Thymus (tissue), 11 donors: ENCODE results near the gene SLC1A4. TPM values are rescaled to one million over a fixed set of nuclear protein-coding genes. Genes with fewer than 3 reads are reported as not detected.

ENCODE experiments used
- DNase-seq, 9 donors: peaks; one replicate each; pipeline ENCODE4 v3.0.0-alpha.2; 2013; ENCODE audit warnings: low spot score in 9 of 9, low read depth in 6 of 9, missing footprints in 1 of 9
- H3K27ac ChIP-seq, 2 donors: one replicate each; pipeline ENCODE4 v1.5.1; 2013; ENCODE audit warnings: control low read depth in 1 of 2, low read depth in 1 of 2, low read length in 1 of 2, mild to moderate bottlenecking in 1 of 2, moderate library complexity in 1 of 2
- H3K27me3 ChIP-seq, 2 donors: one replicate each; pipeline ENCODE4 v1.5.1; 2013; ENCODE audit warnings: low read length in 1 of 2; ENCODE audit not compliant: control insufficient read depth in 2 of 2, insufficient read depth in 1 of 2
- H3K36me3 ChIP-seq, 2 donors: one replicate each; pipeline ENCODE4 v1.5.1; 2013; ENCODE audit warnings: low read length in 1 of 2, mild to moderate bottlenecking in 1 of 2, moderate library complexity in 1 of 2; ENCODE audit not compliant: control insufficient read depth in 2 of 2, insufficient read depth in 2 of 2
- H3K4me1 ChIP-seq, 2 donors: one replicate each; pipeline ENCODE4 v1.5.1; 2013; ENCODE audit warnings: low read length in 2 of 2; ENCODE audit not compliant: control insufficient read depth in 2 of 2, insufficient read depth in 2 of 2
- H3K4me3 ChIP-seq, 2 donors: one replicate each; pipeline ENCODE4 v1.5.1; 2013; ENCODE audit warnings: low read length in 2 of 2, control low read depth in 1 of 2, mild to moderate bottlenecking in 1 of 2
- H3K9me3 ChIP-seq, 2 donors: one replicate each; pipeline ENCODE4 v1.5.1; 2013; ENCODE audit warnings: low read length in 1 of 2, mild to moderate bottlenecking in 1 of 2; ENCODE audit not compliant: control insufficient read depth in 2 of 2, insufficient read depth in 1 of 2
- WGBS: extraction: QIAGEN DNeasy Blood & Tissue Kit; methylation state at CpG from one replicate; pipeline ENCODE4 v1.1.7; 2013; 5-methylcytosine and 5-hydroxymethylcytosine counted together
- polyA plus RNA-seq: library from polyadenylated mRNA; stranded (reverse); fragments of 200-250 nt; gene quantifications from one replicate; pipeline ENCODE4 v1.2.3, GENCODE V29; 2013
- total RNA-seq: library from RNA; stranded (reverse); fragments of 120-200 nt; gene quantifications from one replicate; pipeline ENCODE4 v1.2.4, GENCODE V29; 2013
- donor health status: healthy.

The SLC1A4 gene
- total and polyA plus RNA-seq, 2 donors: 4.9 to 12.5 TPM

GRCh38 chr2:64946769-64947247, 42.4 kb upstream of the SLC1A4 start:
- H3K4me3 ChIP-seq: peak overlapping the region in 1 of 2 donors; percentile 3
- H3K4me1 ChIP-seq: peaks cover 36 to 55% of the 10 kb centered on the region in 2 donors
- DNase-seq: no peak
- H3K27me3 ChIP-seq: no peaks in the 10 kb centered on the region
- H3K27ac ChIP-seq: peak overlapping the region; percentile 50 to 92
- no peaks in the 10 kb centered on the region for H3K36me3 ChIP-seq
- H3K9me3 ChIP-seq: peaks cover 0 to 4% of the 10 kb centered on the region in 2 donors

DNA sequence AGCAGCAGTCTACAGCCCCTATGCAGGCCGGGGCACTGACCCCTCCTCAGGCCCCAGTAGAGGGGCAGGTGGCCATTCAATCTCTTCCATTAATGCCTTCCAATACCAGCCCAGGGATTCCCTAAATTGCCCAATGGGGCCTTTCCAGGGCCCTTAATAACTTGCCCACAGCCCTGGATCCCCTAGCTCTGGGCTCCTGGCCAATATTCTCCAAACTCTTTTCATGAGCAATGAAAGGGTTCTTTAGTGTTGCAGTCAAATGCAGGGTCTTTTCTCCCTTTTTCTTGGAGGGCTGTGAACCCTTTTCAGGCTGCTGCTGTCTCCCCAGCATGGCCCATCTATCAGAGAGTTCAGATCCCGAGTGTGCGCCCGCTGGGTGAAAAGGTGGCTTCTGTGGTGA, 41.3 kb upstream of the SLC1A4 start:
- H3K36me3 ChIP-seq: no peaks in the 10 kb centered on the region
- peak overlapping the region in 1 of 2 donors; percentile 2 for H3K27ac ChIP-seq
- no peak for DNase-seq
- peaks cover 0 to 4% of the 10 kb centered on the region in 2 donors for H3K9me3 ChIP-seq
- H3K4me3 ChIP-seq: no peak overlapping the region
- WGBS: 89% methylated on average over 4 of the region's 4 CpGs
- peaks cover 36 to 49% of the 10 kb centered on the region in 2 donors for H3K4me1 ChIP-seq
- no peaks in the 10 kb centered on the region for H3K27me3 ChIP-seq

GRCh38 chr2:64950226-64951160, 38.7 kb upstream of the SLC1A4 start:
- Histone ChIP-seq H3K27me3 (no peaks in the 10 kb centered on the region), H3K27ac (no peak overlapping the region), H3K36me3 (no peaks in the 10 kb centered on the region), H3K4me3 (no peak overlapping the region), H3K9me3 (peaks cover 0 to 5% of the 10 kb centered on the region in 2 donors), H3K4me1 (peaks cover 24 to 28% of the 10 kb centered on the region in 2 donors)
- WGBS: 91% methylated on average over 14 of the region's 14 CpGs
- no peak for DNase-seq

GRCh38 chr2:64951306-64951953, 37.8 kb upstream of the SLC1A4 start:
- H3K27ac ChIP-seq: no peak overlapping the region
- DNase-seq: no peak
- WGBS: 94% methylated on average over 5 of the region's 5 CpGs
- H3K4me3 ChIP-seq: no peak overlapping the region
- H3K9me3 ChIP-seq: peaks cover 0 to 7% of the 10 kb centered on the region in 2 donors
- peaks cover 15 to 19% of the 10 kb centered on the region in 2 donors for H3K4me1 ChIP-seq
- no peaks in the 10 kb centered on the region for H3K27me3 ChIP-seq
- H3K36me3 ChIP-seq: no peaks in the 10 kb centered on the region

DNA sequence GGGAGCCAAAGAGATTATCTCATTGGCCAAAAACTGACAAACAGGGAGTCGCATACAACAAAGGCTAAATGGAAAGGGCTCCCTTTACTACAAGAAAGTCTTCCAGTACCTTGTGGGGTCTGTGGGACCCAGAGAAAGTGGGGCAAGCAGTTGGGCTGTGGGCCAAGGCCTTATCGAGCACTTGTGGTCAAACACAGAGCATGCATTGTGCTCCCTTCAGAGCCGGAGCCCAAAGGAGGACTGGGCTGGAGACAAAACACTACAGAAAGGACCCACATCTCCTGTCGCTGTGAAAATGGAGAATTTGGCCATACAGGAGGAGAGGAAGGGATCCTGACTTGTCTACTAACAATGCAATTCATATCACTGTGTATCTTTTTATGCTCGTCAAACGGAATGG, 37.1 kb upstream of the SLC1A4 start:
- Histone ChIP-seq H3K27me3 (no peaks in the 10 kb centered on the region), H3K9me3 (peaks cover 0 to 7% of the 10 kb centered on the region in 2 donors), H3K4me1 (peaks cover 10 to 12% of the 10 kb centered on the region in 2 donors), H3K36me3 (no peaks in the 10 kb centered on the region), H3K4me3 (no peak overlapping the region), H3K27ac (no peak overlapping the region)
- 97% methylated on average over 6 of the region's 6 CpGs for WGBS
- no peak for DNase-seq

DNA sequence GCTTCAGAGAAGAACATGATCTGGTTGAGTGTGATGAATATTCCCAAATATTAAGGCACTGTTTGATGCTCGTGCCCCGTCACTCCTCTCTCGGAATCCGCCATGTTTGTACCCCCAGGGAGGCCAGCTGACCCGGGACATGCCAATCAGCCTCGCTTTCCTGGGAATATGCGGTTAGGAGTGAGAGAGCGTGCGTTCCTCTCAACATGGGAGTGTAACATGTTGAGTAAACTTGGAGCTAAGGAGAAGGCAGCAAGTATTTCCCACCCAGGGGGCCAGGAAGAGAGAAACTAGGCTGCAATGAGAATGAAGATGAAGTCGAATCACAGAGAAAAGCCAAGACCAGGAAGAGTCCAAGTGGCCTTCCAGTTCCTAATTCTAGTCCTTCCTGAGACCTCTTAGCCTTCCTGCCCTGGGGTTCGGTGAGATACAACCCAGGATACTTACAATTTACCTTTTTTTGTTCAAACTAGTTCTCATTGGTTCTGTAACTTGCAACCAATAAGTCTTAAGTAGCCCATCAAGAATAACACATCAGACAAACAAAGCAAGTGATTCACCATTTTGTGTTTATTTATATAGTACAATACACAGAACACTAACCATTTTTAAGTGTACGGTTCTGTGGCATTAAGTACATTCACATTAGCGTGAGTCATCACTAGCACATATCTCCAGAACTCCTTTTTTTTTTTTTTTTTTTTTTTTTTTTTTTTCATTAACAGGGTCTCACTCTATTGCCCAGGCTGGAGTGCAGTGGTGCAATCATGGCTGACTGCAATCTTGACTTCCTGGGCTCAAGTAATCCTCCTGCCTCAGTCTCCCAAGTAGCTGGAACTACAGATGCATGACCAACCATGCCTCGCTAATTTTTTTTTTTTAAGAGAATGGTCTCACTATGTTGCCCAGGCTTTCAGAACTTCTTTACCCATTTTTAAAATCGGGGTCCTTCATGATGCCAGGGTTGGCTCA, 36.4 kb upstream of the SLC1A4 start:
- peaks cover 4 to 5% of the 10 kb centered on the region in 2 donors for H3K4me1 ChIP-seq
- 98% methylated on average over 15 of the region's 15 CpGs for WGBS
- H3K27ac ChIP-seq: no peak overlapping the region
- no peaks in the 10 kb centered on the region for H3K27me3 ChIP-seq
- peaks cover 0 to 4% of the 10 kb centered on the region in 2 donors for H3K9me3 ChIP-seq
- DNase-seq: no peak
- no peak overlapping the region for H3K4me3 ChIP-seq
- no peaks in the 10 kb centered on the region for H3K36me3 ChIP-seq

DNA sequence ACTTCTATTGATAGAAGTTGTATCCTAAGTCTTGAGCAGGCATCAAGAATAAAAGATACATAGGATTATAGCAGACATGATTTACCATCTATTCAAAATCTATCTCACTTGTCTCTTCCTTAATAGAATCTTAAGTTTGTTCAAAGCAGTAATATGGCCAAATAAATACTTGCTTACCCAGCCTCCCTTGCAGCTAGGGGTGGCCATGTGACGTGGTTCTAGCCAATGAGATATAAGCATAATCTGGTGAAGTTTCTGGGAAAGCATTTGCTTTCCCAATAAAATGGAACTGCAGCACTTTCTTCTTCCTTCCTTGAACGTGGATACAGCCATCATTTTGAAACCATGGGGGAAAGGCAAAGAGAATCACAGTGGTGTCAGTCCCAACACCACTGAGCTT, 33.7 kb upstream of the SLC1A4 start:
- 94% methylated on average over 2 of the region's 2 CpGs for WGBS

GRCh38 chr2:64957109-64957903, 31.9 kb upstream of the SLC1A4 start:
- 97% methylated on average over 9 of the region's 9 CpGs for WGBS
- Histone ChIP-seq H3K4me1 (peaks cover 0 to 2% of the 10 kb centered on the region in 2 donors), H3K4me3 (no peak overlapping the region), H3K9me3 (peaks cover 0 to 3% of the 10 kb centered on the region in 2 donors), H3K27me3 (no peaks in the 10 kb centered on the region), H3K27ac (no peak overlapping the region), H3K36me3 (no peaks in the 10 kb centered on the region)
- DNase-seq: no peak

More for the DNA sequence above, 33.7 kb upstream of the SLC1A4 start:
- Histone ChIP-seq H3K27ac (no peak overlapping the region), H3K4me3 (no peak overlapping the region), H3K4me1 (peaks cover 2% of the 10 kb centered on the region in 2 donors), H3K36me3 (no peaks in the 10 kb centered on the region), H3K9me3 (peaks cover 0 to 3% of the 10 kb centered on the region in 2 donors), H3K27me3 (no peaks in the 10 kb centered on the region)
- DNase-seq: no peak
